ENCODE data around the gene CDC45.
A peak's percentile ranks its signal among the peaks of the same experiment; 100 is the strongest.

Gene CDC45

DNA sequence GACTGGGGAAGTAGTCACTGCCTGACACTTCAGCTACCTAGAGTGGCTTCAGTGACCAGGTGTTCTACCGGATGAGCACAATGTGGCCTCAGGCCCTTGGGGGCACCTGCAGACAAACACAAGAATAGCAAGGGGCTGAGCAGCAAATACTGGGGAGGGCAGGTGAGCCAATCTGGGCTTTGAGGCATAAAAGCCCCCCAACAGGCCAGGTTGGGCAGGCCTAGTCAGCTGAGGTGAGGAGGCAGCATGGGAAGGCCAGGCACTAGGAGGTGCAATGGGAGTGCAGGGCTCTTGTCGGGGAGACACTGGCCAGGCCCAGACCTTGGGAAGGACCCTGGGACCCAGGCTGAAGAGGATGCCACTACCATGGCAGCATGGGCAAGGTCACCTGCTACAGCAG lies 9.7 kb upstream of the CDC45 start:
- DNase-seq (ENCODE audit: low spot score) = no peak

DNA sequence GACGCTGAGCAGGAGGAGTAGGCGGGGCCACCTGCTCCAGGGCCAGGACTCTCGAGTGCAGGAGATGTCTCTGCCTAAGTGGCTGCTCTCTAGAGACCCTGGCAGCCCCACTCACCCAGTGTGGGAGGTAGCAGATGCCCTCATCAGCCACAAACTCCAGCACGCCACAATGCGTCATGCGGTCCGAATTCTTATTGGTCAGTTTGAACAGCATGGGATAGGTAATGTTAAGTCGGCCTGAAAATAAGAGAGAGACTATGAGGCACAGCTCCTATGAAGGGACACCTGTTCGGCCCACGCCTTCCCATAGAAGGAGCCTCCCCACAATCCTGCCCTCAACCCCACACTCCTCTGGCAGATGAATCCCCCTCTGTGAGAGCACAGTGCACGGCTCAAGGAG lies 8.1 kb upstream of the CDC45 start:
- DNase-seq (ENCODE audit: low spot score) = no peak

DNA sequence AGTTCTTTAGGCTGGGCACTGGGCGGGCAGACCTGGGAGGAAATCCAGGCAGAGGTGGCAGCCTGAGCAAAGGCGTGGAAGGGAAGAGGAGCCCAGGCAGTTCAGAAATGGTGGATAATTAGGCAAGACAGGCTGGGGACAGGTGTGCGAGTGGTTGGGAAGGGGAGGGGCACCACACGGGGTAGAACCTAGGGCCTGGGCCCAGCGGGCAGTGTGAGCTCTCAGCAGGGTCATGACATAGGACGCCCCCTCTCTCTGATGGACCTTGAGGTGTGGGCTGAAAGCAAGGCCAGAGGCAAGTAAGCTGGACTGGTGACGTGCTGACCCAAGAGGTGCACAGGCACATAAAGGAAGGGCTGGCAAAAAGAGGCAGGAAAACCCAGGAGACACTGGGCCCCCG lies 7.5 kb upstream of the CDC45 start:
- DNase-seq (ENCODE audit: low spot score) = no peak

DNA sequence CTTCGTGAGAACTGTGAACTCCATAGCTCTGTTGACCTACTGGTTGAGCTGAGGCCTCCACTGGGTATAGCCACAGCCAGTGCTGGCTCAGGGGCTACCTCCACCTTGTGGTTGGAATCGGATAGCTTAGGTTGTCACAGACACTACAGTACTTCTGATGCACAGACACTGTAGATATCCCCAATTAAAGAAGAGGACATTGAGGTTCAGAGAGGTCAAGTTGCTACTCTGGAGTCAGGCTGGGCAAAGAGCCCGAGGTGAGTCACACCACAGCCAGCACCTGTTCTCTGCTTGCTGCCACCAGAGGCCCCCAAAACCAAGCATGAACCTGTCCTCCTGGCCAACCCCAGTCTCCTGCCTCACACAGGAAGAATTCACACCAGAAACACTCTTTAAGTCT lies 6.1 kb upstream of the CDC45 start:
- peak; percentile 21 for DNase-seq (ENCODE audit: low spot score)

DNA sequence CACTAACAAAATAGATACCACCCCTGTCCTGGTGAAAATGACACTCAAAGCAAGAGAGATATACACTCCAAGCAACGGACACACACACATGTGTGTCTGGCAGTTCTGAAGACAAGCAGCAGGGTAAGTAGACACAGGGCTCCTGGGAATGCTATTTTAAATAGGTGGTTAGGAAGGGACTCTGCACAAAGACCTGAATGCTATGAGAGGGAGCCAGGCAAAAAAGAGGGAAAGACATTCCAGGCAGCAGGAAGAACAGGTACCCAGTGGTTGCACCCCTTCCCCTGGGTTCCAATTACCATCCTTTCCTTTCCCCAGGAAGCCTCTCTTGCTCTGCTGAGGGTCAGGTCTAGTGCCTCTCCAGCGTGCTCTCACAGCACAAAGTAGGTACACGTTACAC lies 3.7 kb upstream of the CDC45 start:
- no peak for DNase-seq (ENCODE audit: low spot score)

DNA sequence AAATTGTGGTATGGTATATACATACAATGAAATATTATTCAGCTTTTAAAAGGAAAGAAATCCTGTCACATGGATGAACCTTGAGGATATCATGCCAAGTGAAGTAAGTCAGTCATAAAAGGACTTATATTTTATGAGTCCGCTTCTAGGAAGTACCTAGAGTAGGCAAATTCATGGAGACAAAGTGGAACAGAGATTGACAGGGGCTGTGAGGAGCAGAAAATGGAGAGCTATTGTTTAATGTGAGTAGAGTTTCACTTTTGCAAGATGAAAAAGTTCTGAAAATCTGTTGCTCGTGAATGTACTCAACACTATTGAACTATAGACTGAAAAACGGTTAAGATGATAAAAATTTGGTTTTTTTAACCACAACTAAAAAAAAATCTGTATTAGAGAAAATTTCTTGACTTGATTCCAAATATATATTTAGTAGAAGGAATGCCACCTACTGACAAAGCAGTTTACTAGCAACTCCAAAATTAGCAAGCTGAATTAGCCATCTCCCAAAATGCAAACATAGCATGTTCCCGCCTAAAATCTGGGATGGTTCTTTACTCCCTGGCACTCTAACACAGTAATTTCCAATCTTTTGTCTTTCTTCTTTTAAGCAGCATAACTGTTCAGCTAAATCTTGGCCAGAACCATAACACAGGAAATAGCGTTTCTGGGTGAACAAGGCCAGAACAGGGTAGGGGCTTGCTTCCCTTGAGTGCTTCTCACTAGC lies 2.2 kb upstream of the CDC45 start:
- DNase-seq (ENCODE audit: low spot score) = no peak

DNA sequence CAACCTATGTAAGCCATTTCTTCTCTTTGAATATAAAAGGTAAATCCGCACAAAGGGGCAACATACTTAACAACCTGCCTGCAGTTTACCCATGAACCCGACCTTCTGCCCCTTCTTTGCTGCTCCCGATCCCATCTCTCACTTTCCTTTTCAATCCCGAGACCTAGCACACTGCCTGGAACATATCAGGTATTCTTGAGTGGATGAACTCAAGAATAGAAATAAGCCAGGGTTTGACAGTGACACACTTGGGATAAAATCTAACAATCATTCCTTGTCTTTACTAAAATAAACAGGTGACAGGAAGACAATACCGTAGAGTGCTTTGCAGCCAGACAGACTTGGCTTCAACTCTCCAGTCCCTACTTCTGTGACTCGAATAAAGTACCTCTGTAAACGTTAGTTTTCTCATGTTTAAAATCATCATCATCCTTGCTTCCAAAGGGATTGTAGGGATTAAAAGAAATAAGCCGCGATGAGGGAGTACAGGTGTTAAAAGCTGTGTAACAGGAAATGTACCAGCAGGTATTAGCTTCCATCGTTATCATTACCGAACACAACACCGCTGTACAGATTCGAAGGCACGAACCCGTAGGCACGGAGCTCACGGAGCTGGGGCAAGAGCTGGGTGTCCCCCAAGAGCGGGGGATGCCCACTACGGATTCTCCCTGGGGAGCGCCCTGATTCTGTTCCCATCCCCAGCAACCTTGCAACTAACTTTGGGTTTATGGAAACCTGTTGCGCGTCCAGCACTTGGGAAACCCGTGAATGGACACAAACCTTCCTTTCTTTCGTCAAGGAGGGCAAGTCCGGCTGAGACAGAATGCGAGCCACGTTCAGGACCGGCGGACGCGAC lies 1.4 kb upstream of the CDC45 start:
- no peak for DNase-seq (ENCODE audit: low spot score)

DNA sequence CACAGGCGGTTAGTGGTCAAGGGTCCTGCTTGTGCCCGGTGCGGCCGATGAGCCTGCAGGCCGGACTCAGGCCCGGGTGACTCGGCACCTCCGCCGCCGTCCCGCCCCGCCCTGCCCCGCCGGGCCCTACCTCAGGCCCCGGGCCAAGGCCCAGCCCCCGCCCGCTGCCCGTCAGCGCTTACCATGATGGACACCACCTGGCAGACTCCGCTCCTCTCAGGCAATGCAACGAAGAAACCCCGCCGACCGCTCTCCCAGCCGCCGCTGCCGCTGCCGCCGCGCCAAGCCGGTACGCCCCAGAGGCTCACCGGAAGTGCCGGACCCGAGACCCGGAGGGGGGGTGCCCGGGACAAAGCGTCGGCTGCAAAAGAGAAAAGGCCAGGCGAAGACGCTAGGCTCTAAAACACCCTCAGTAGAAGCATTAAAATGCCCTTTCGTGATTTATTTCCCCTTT lies 792 bp upstream of the CDC45 start, which contains the start of gene UFD1:
TSS of gene UFD1 (minus strand) at position 293 of the 454 bp plus-strand sequence. CDS start at position 185, 108 bp downstream.
- DNase-seq (ENCODE audit: low spot score) = peak; percentile 84

DNA sequence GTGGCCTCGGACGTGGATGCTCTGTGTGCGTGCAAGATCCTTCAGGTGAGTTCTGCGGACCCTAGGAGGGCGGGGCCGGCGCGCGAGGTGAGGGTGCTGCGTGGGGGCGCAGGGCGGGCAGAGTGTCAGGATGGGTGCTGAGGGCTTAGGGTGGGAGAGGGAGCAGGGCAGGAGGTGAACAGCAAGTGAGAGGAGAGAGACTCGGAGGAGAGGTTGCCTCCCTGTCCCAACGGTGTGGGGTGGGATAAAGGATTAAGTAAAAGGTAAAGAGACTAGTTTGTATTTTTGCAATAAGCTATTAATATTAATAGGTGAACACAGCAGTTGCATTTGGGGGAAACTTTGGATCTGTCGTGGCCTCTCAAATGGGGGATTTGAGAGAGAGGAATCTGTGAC lies 451 bp downstream of the CDC45 start:
- DNase-seq (ENCODE audit: low spot score) = no peak

DNA sequence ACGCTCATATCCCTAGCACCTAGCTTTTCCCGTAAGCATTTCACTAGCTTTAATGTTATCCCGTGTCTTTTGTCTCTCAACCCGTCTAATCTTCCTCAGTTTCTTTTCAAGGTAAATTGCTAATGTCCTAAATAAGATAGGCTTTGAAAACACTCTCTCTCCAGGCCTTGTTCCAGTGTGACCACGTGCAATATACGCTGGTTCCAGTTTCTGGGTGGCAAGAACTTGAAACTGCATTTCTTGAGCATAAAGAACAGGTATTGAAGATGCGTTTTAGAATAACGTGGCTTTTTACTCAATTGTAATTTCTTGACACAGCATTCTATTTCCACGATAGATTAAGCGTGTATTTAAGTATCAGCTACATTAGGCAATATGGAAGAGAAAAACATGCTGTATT lies 1.1 kb downstream of the CDC45 start:
- DNase-seq (ENCODE audit: low spot score) = no peak

DNA sequence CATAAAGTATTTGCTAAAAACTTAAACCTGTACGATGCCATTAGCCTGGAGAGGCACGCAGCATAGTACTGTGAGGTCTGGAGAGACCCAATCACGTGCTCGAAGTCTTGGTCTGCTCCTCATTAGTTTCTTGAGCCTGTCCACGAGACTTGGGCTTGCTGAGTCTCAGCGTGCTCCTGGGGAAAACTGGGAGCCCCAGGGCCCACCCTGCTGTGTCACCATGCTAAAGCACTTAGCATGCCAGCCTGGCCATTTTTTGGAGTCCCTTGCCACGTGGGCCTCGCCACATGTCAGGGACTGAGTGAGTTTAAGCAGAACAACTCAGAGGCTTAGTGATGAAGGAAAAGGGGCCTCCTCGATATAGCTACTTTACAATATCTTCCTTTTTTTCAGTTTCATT lies 2.6 kb downstream of the CDC45 start:
- no peak for DNase-seq (ENCODE audit: low spot score)

DNA sequence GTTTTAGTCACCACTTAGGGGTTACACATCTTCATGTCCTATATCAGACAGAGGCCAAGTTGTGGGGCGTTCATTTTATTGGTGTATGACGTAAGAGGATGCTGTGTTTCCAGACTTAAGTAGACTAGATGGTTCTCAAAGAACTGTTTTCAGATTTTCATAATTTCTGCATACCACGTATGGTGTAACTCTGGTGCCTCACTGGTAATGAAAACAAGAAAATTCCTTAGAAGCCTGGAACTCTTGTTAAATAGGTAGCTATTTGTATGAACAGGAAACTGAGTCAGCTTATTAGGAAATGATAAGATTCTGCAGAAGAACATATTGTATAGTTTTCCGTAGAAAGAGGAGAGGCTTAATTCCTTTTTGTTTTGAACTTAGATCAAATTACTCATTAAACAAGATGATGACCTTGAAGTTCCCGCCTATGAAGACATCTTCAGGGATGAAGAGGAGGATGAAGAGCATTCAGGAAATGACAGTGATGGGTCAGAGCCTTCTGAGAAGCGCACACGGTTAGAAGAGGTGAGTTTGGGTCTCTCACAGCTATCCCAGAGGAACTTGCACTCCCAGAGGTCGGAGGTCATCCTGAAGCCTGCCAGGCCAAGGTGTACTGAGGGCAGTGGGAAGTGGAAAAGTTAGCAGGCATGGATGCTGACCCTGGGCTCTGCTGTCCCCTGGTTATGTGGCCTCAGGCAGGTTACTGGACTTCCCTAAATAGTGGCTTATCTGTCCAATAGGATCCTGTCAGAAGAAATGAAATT lies 3.9 kb downstream of the CDC45 start:
- no peak for DNase-seq (ENCODE audit: low spot score)

DNA sequence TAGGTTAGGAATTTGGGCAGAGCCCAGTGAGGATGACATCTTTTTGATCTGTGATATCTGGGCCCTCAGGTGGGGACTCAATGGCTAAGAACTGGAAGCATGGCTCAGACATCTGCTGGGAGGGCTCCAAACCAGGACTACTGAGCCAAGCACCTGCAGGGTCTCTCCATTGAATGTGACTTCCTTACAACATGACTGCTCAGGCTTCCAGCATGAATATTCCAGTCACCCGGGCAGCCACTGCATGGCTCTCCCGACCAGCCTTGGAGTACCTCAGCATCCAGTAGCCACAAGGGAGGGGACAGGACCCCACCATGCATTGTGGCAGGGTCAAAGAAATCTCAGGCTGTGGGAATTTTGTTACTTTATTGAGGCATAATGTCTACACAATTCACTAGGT lies 8.6 kb downstream of the CDC45 start:
- no peak for DNase-seq (ENCODE audit: low spot score)

DNA sequence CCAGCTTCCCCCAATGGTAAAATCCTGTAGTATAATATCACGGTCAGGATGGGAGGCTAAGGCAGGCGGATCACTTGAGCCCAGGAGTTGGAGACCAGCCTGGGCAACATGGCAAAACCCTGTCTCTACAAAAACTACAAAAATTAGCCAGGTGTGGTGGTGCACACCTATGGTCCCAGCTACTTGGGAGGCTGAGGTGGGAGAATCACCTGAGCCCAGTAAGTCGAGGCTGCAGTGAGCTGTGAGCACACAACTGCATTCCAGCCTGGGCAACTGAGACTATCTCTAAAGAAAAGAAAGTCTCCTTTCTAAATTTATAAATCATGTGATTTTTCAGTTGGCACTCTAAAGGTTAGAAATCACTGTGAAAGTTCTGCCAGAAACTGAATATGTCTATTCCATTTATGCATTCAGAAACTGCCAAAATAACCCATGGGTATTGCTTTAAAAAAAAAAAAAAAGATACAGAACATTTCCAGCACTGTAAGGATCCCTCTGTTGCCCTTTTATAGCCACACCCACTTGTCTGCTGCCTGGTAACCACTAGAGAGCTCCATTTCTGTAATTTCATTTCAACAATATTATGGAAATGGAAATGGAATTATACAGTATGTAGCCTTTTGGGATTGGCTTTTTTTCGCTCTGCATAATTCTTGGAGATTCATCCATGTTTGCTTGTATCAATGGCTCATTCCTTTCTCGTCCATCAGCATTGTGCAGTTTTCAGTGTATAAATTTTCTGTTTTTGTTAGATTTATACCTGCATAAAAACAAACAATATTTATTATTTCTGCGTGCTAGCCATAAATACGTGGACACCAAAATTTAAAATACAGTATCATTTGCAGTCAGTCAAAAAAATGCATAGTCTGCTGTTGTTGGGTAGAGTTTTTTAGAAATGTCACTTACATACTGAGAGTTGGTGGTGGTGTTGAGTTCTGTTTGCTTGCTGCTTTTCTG lies 9.4 kb downstream of the CDC45 start:
- no peak for DNase-seq (ENCODE audit: low spot score)

DNA sequence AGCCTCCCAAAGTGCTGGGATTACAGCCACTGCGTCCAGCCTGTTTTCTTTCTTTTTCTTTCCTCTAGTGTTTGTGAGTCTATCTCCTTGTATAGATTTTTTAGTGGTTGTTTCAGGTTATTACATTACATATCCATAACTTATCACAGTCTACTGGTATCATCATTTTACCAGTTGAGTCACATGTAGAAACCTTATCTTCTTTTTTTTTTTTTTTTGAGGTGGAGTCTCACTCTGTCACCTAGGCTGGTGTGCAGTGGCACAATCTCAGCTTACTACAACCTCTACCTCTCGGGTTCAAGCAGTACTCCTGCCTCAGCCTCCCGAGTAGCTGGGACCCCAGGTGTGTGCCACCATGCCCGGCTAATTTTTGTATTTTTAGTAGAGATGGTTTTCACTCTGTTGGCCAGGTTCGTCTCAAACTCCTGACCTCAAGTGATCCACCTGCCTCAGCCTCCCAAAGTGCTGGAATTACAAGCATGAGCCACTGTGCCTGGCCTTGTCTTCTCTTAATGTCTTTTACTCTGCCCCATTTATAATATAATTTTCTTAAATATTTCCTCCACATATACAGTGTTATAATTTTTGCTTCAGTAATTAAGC lies 11.0 kb downstream of the CDC45 start:
- no peak for DNase-seq (ENCODE audit: low spot score)

DNA sequence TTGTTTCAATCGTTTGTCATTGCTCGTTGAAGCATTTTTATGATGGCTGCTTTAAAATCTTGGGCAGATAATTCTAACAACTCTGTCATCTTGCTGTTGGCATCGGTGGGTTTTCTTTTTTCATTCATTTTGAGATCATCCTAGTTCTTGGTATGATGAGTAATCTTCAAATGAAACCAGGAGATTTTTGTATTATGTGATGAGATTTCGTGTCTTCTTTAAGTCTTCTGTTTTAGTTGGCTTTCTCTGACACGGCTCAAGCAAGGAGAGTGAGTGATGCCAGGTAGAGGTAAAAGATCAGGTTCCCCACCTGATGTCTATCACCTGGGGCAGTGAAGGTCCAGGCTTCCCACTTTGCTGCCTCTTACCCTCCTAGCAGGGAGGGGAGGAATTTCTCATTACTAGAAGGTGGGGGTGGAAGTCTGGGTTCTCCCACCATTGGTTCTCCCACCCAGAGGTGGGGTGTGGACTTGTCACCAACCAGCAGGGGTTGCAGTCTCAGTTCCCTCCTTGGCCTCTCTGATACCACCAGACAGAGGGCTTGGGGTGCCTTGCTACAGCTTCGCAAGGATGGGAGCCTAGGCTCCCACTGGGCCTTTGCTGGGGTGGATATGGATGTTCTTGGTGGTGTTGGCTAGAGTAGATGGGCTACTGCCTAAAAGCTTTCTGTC lies 12.9 kb downstream of the CDC45 start:
- DNase-seq (ENCODE audit: low spot score) = no peak

DNA sequence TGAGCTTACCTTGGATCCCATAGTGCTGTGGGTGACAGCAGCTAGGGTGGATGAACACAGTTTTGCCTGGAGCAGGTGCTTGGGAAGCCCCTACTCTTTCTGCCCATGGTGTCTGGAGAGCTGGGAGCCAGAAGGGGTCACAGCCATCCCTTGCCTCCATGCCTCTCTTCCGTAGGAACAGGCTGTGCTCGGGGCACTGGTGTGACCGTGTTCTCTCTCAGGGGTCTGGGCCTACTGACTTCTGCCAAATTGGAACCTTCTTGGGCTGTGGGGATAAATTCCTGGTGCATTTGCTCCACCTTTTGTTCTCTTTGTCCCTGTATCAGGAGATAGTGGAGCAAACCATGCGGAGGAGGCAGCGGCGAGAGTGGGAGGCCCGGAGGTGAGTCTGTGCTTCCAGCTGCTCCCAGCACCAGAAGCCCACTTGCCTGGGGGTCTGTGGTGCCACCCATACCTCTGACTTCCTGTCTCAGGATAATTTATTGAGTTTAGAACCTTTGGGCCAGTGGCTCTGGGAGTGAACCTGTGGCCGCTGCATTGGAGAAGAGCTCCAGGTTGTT lies 14.4 kb downstream of the CDC45 start:
- DNase-seq (ENCODE audit: low spot score) = no peak

DNA sequence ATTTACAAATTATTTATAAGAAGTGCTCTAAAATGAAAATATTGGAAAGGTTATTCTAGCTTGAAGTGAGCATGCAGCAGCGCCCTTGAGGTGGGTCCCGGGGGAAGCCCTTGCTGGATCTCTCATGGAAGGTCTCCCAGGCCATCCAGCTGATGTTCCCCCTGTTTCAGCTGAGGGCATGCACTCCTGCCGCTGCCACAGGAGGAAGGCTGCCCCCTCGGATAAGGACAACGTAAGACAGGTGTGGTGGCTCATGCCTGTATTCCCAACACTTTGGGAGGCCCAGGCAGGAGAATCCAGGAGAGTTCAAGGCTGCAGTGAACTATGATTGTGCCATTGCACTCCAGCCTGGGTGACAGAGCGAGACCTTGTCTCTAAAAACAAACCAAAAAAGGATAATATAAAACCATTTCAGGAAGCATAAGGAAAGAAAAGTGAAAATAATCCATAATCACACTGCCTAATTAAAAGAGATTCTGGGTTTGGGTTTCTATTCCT lies 15.0 kb downstream of the CDC45 start:
- no peak for DNase-seq (ENCODE audit: low spot score)

DNA sequence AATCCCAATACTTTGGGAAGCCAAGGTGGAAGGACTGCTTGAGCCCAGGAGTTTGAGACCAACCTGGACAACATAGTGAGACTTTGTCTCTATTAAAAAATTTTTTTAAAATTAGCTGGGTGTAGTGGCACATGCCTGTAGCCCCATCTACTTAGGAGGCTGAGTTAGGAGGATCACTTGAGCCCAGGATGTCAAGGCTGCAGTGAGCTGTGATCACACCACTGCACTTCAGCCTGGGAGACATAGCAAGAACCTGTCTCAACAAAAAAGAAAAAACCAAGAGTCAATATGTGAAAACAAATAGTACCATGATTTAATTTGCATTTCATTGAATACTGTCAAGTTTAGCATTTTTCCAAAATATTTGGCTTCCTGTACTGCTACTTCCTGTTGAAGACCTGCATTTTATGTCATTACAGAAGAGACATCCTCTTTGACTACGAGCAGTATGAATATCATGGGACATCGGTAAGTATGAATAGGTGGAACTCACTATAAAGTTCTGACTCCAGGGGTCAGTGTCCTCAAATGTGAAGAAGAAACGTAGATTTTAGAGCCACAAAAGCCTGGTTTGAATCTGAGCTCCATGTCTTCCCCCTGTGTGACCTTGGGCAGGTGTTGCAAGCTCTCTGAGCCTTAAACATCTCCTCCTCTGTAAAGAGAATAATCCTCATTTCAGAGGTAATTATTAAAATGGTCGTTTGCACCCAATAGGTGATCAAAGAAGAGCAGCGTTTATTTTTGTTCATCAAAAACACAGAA lies 16.0 kb downstream of the CDC45 start:
- DNase-seq (ENCODE audit: low spot score) = no peak
